NCI-H510A treated with DMSO at 0.1 percent for 48 hours (cell line): Measurements from ENCODE around the gene PDE8A.
"Not testable (repeated sequence)": the region's sequence is repeated elsewhere in the genome, so short reads cannot be mapped to it uniquely, and the experiment has no call there.

Experiments used
- DNase-seq: peaks from one replicate; lab custom pipeline; 2025; lab: John Stamatoyannopoulos, UW

PDE8A gene

GRCh38 chr15:85011160-85011571 is 29.5 kb downstream of the PDE8A start:
- no peak for DNase-seq

- not testable (repeated sequence) for DNase-seq
Observed at GRCh38 chr15:85011724-85012123, 30.1 kb downstream of the PDE8A start.

GRCh38 chr15:85013785-85014184 is 32.1 kb downstream of the PDE8A start:
- DNase-seq, result no peak

GRCh38 chr15:85014932-85015331 is 33.3 kb downstream of the PDE8A start:
- DNase-seq, result no peak

- no peak for DNase-seq
Observed at GRCh38 chr15:85016275-85016674, 34.6 kb downstream of the PDE8A start.

- DNase-seq, result no peak
Observed at GRCh38 chr15:85019815-85020590, 38.3 kb downstream of the PDE8A start.

- no peak for DNase-seq
Observed at GRCh38 chr15:85021409-85021808, 39.8 kb downstream of the PDE8A start.

- no peak for DNase-seq
Observed at GRCh38 chr15:85022860-85023403, 41.3 kb downstream of the PDE8A start.

- DNase-seq, result no peak
Observed at GRCh38 chr15:85024003-85024402, 42.3 kb downstream of the PDE8A start.

GRCh38 chr15:85024509-85025336 is 43.1 kb downstream of the PDE8A start:
- no peak for DNase-seq

- DNase-seq, result no peak
Observed at GRCh38 chr15:85025516-85026251, 44.0 kb downstream of the PDE8A start.

GRCh38 chr15:85026304-85027032 is 44.8 kb downstream of the PDE8A start:
- DNase-seq, result no peak

GRCh38 chr15:85027033-85027380 is 45.4 kb downstream of the PDE8A start:
- DNase-seq, result no peak

GRCh38 chr15:85027421-85027820 is 45.8 kb downstream of the PDE8A start:
- no peak for DNase-seq

GRCh38 chr15:85028416-85028815 is 46.8 kb downstream of the PDE8A start:
- DNase-seq, result no peak

- DNase-seq, result no peak
Observed at GRCh38 chr15:85029221-85029620, 47.6 kb downstream of the PDE8A start.

GRCh38 chr15:85030301-85030929 is 48.8 kb downstream of the PDE8A start:
- no peak for DNase-seq

- no peak for DNase-seq
Observed at GRCh38 chr15:85031086-85031943, 49.7 kb downstream of the PDE8A start.

GRCh38 chr15:85031944-85032558 is 50.4 kb downstream of the PDE8A start:
- no peak for DNase-seq

GRCh38 chr15:85033148-85033547 is 51.5 kb downstream of the PDE8A start:
- DNase-seq, result no peak
